Measurements from ENCODE around the gene ABCC10. TPM values are rescaled to one million over a fixed set of nuclear protein-coding genes. Genes with fewer than 3 reads are reported as not detected.

Gene ABCC10
- total RNA-seq, 6 experiments from 2014 or later: 5.8 to 10.7 (median 7.5) TPM

- DNase-seq: no peak
- TF ChIP-seq, protein P1, sequence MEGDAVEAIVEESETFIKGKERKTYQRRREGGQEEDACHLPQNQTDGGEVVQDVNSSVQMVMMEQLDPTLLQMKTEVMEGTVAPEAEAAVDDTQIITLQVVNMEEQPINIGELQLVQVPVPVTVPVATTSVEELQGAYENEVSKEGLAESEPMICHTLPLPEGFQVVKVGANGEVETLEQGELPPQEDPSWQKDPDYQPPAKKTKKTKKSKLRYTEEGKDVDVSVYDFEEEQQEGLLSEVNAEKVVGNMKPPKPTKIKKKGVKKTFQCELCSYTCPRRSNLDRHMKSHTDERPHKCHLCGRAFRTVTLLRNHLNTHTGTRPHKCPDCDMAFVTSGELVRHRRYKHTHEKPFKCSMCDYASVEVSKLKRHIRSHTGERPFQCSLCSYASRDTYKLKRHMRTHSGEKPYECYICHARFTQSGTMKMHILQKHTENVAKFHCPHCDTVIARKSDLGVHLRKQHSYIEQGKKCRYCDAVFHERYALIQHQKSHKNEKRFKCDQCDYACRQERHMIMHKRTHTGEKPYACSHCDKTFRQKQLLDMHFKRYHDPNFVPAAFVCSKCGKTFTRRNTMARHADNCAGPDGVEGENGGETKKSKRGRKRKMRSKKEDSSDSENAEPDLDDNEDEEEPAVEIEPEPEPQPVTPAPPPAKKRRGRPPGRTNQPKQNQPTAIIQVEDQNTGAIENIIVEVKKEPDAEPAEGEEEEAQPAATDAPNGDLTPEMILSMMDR (IDR thresholded peaks at IDR 0.05): no peak
- no peak for TF ChIP-seq POLR2A (IDR thresholded peaks at IDR 0.05)
- no peak overlapping the region for H3K27ac ChIP-seq
- no peaks in the 10 kb centered on the region for H3K9me3 ChIP-seq
- H3K4me1 ChIP-seq: no peaks in the 10 kb centered on the region
- ATAC-seq: peak in 1 of 4 donors; percentile 39
- H3K36me3 ChIP-seq: no peaks in the 10 kb centered on the region
- no CpG with 5 or more reads among the region's 1 CpG for WGBS (ENCODE audit: insufficient coverage, low coverage, low lambda C conversion rate, missing lambda C conversion rate)
- intact Hi-C loops (cut with DNase I): no loop called here
- no peaks in the 10 kb centered on the region for H3K27me3 ChIP-seq
- H3K4me3 ChIP-seq: no peak overlapping the region
These were observed 44.1 kb downstream of the ABCC10 start for GRCh38 chr6:43471399-43471798.

GRCh38 chr6:43472515-43472914 is 45.2 kb downstream of the ABCC10 start:
- Histone ChIP-seq H3K36me3 (no peaks in the 10 kb centered on the region), H3K27ac (no peak overlapping the region), H3K4me3 (no peak overlapping the region), H3K9me3 (no peaks in the 10 kb centered on the region), H3K27me3 (no peaks in the 10 kb centered on the region), H3K4me1 (peaks cover 0 to 3% (median 0%) of the 10 kb centered on the region in 4 donors)
- ATAC-seq: no peak
- DNase-seq: no peak
- TF ChIP-seq, protein P1 (IDR thresholded peaks at IDR 0.05): no peak
- TF ChIP-seq POLR2A (IDR thresholded peaks at IDR 0.05): no peak
- intact Hi-C loops (cut with DNase I): no loop called here
- WGBS (ENCODE audit: insufficient coverage, low coverage, low lambda C conversion rate, missing lambda C conversion rate): 90% methylated on average over 2 of the region's 4 CpGs

DNA sequence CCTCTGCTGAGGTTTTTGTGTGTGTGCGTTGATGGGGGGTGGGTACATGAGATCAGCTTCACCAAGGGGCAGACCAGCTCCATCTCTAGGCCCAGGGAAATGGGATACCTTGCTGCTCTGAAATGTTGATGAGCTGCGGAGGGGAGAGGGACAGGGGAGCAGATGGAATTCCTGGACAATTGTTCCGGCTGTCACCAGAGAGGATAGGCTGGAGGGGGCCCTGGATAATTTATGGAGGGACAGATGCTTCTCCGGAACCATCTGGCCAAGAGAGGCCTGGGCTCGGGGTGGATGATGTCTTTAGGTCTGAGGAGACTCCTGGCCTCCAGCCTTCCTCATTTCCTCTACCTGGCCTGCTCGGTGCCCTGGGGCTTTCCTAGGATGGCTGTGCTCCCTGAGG is 48.2 kb downstream of the ABCC10 start:
- Histone ChIP-seq H3K4me1 (peaks cover 0 to 13% (median 5%) of the 10 kb centered on the region in 4 donors), H3K9me3 (no peaks in the 10 kb centered on the region), H3K36me3 (no peaks in the 10 kb centered on the region), H3K27ac (no peak overlapping the region), H3K27me3 (no peaks in the 10 kb centered on the region), H3K4me3 (no peak overlapping the region)
- DNase-seq (no peak), ATAC-seq (no peak)
- WGBS (ENCODE audit: insufficient coverage, low coverage, low lambda C conversion rate, missing lambda C conversion rate): no CpG with 5 or more reads among the region's 6 CpGs
- TF ChIP-seq, protein P1 (IDR thresholded peaks at IDR 0.05): no peak
- no peak for TF ChIP-seq POLR2A (IDR thresholded peaks at IDR 0.05)
- intact Hi-C loops (cut with DNase I): no loop called here

- Histone ChIP-seq H3K36me3 (no peaks in the 10 kb centered on the region), H3K27me3 (no peaks in the 10 kb centered on the region), H3K27ac (no peak overlapping the region), H3K4me3 (peak overlapping the region in 2 of 3 donors; percentile 73 to 76), H3K4me1 (peaks cover 0 to 26% (median 5%) of the 10 kb centered on the region in 4 donors), H3K9me3 (no peaks in the 10 kb centered on the region)
- no peak for DNase-seq
- 44% methylated on average over 2 of the region's 2 CpGs for WGBS (ENCODE audit: insufficient coverage, low coverage, low lambda C conversion rate, missing lambda C conversion rate)
- no peak for ATAC-seq
- no peak for TF ChIP-seq POLR2A (IDR thresholded peaks at IDR 0.05)
- TF ChIP-seq, protein P1 (IDR thresholded peaks at IDR 0.05): no peak
- intact Hi-C loops (cut with DNase I): no loop called here
These were observed 49.4 kb downstream of the ABCC10 start for GRCh38 chr6:43476746-43477145.
